Hepatocyte (in vitro differentiated cells): Measurements from ENCODE around the gene RCC2.

ENCODE experiments used
- CTCF ChIP-seq: fragments of 200-600 bp; sonication (generic); IDR thresholded peaks from 2 replicates; pipeline ENCODE4 v1.5.1; 2016; ENCODE audit warnings: antibody characterized with exemption, mild to moderate bottlenecking; ENCODE audit not compliant: poor library complexity
- EZH2 ChIP-seq: fragments of 200-600 bp; sonication (generic); IDR thresholded peaks from 2 replicates; pipeline ENCODE4 v1.6.1; 2016; ENCODE audit warnings: antibody characterized with exemption, mild to moderate bottlenecking, borderline replicate concordance

DNA sequence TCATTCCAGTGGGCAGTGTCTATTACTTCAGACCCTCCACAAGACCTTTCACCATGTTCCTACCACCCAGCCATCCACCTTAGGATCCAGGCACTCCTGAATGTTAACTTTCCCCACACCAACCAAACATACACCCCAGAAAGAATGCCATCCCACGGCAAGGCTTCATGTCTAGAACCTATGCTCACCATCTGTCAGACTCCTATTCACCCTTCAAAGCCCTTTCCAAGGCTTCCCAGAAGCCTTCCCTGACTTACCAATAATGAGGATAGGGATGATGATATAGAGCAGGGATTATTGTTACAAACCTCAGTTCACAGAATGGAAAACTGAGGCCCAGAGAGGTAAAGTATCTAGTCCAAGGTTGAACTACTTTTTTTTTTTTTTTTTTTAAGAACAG is 19.3 kb upstream of the RCC2 start:
- TF ChIP-seq CTCF (no peak), EZH2 (no peak)
